Small intestine (tissue), 7 donors: ENCODE data around the gene TNKS1BP1. TPM values are rescaled to one million over a fixed set of nuclear protein-coding genes. Genes with fewer than 3 reads are reported as not detected.
A peak's percentile ranks its signal among the peaks of the same experiment; 100 is the strongest.

Experiments used
- DNase-seq, 2 donors: peaks; one replicate each; pipeline versions ENCODE4 v3.0.0 to v3.0.0-alpha.2; 2013
- FAIRE-seq: peaks from 2 replicates; lab custom pipeline; 2012; peaks lifted over from hg19 to GRCh38; lab: Jason Lieb, UNC
- H3K27ac ChIP-seq, 3 donors: one replicate each; pipeline ENCODE4 v1.5.1; 2013; ENCODE audit warnings: low read length in 2 of 3, mild to moderate bottlenecking in 2 of 3, control low read depth in 1 of 3, inconsistent platforms in 1 of 3, low read depth in 1 of 3, moderate library complexity in 1 of 3
- H3K27me3 ChIP-seq, 3 donors: one replicate each; pipeline ENCODE4 v1.6.1; 2013; ENCODE audit warnings: low read length in 3 of 3, inconsistent platforms in 1 of 3; ENCODE audit not compliant: control insufficient read depth in 3 of 3, insufficient read depth in 3 of 3
- H3K36me3 ChIP-seq, 3 donors: one replicate each; pipeline ENCODE4 v1.6.1; 2013; ENCODE audit warnings: low read length in 3 of 3, inconsistent platforms in 1 of 3, low read depth in 1 of 3, mild to moderate bottlenecking in 1 of 3, moderate library complexity in 1 of 3; ENCODE audit not compliant: control insufficient read depth in 3 of 3, insufficient read depth in 2 of 3
- H3K4me1 ChIP-seq, 3 donors: one replicate each; pipeline ENCODE4 v1.6.1; 2013; ENCODE audit warnings: low read length in 2 of 3, inconsistent platforms in 1 of 3, low read depth in 1 of 3, mild to moderate bottlenecking in 1 of 3, moderate library complexity in 1 of 3; ENCODE audit not compliant: control insufficient read depth in 3 of 3, insufficient read depth in 2 of 3
- H3K4me3 ChIP-seq, 3 donors: one replicate each; pipeline ENCODE4 v1.5.1; 2013; ENCODE audit warnings: low read length in 3 of 3, control low read depth in 1 of 3, inconsistent platforms in 1 of 3, low read depth in 1 of 3, mild to moderate bottlenecking in 1 of 3, moderate library complexity in 1 of 3
- H3K9me3 ChIP-seq, 2 donors: one replicate each; pipeline ENCODE4 v1.6.1; 2013; ENCODE audit warnings: low read depth in 1 of 2, low read length in 1 of 2; ENCODE audit not compliant: control insufficient read depth in 2 of 2, insufficient read depth in 1 of 2
- WGBS, 3 donors: extraction: QIAGEN DNeasy Blood & Tissue Kit; methylation state at CpG; one replicate each; pipeline ENCODE4 v1.1.7; 2013; 5-methylcytosine and 5-hydroxymethylcytosine counted together
- polyA plus RNA-seq, 4 donors: library from polyadenylated mRNA; stranded (reverse) in 3 of 4; unstranded in 1 of 4; fragments of 200-250 nt in 3 of 4; fragments of 120-200 nt in 1 of 4; gene quantifications; one replicate each; pipeline versions ENCODE4 v1.2.1 to v1.2.3, GENCODE V29; 2013
- donor health status: healthy with polysubstance abuse.
- donor health status: control.
- donor health status: control.
- donor health status: Bipolar disorder and iron deficiency.
- donor health status: healthy.

Gene TNKS1BP1
- polyA plus RNA-seq, 4 donors: 72.1 to 178 (median 98.6) TPM

- WGBS, 3 donors: 8 to 27% (median 21%) methylated on average over 13 of the region's 13 CpGs
- FAIRE-seq: no peak
- H3K4me1 ChIP-seq: peaks cover 6 to 52% (median 14%) of the 10 kb centered on the region in 3 donors
Measured at GRCh38 chr11:57322256-57323166, 2.2 kb downstream of the TNKS1BP1 start.

GRCh38 chr11:57321388-57322255 is 3.1 kb downstream of the TNKS1BP1 start:
- Histone ChIP-seq H3K4me3 (peak overlapping the region in 2 of 3 donors; percentile 24 to 25), H3K36me3 (peaks cover 4 to 47% (median 5%) of the 10 kb centered on the region in 3 donors), H3K9me3 (no peaks in the 10 kb centered on the region), H3K4me1 (peaks cover 6 to 50% (median 13%) of the 10 kb centered on the region in 3 donors), H3K27ac (peak overlapping the region; percentile 47 to 89 (median 87)), H3K27me3 (no peaks in the 10 kb centered on the region)
- FAIRE-seq: no peak
- DNase-seq: peak in 1 of 2 donors; percentile 41
- 29 to 50% (median 42%) methylated on average over 6 of the region's 6 CpGs for WGBS, 3 donors

More at GRCh38 chr11:57322256-57323166, 2.2 kb downstream of the TNKS1BP1 start:
- no peaks in the 10 kb centered on the region for H3K27me3 ChIP-seq
- H3K36me3 ChIP-seq: peaks cover 5 to 45% (median 7%) of the 10 kb centered on the region in 3 donors
- no peaks in the 10 kb centered on the region for H3K9me3 ChIP-seq
- peak; percentile 73 to 82 for DNase-seq
- H3K4me3 ChIP-seq: peak overlapping the region in 2 of 3 donors; percentile 2 to 24
- H3K27ac ChIP-seq: peak overlapping the region; percentile 64 to 89 (median 87)

GRCh38 chr11:57320719-57321387 is 3.9 kb downstream of the TNKS1BP1 start:
- peaks cover 4 to 46% (median 5%) of the 10 kb centered on the region in 3 donors for H3K36me3 ChIP-seq
- peak; percentile 50 to 52 for DNase-seq
- no peak overlapping the region for H3K4me3 ChIP-seq
- H3K27me3 ChIP-seq: no peaks in the 10 kb centered on the region
- H3K9me3 ChIP-seq: no peaks in the 10 kb centered on the region
- H3K27ac ChIP-seq: peak overlapping the region in 2 of 3 donors; percentile 87 to 89
- FAIRE-seq: no peak
- H3K4me1 ChIP-seq: peaks cover 3 to 42% (median 5%) of the 10 kb centered on the region in 3 donors
- WGBS, 3 donors: 70 to 84% (median 78%) methylated on average over 2 of the region's 2 CpGs

GRCh38 chr11:57320067-57320718 is 4.6 kb downstream of the TNKS1BP1 start:
- no peaks in the 10 kb centered on the region for H3K27me3 ChIP-seq
- no peak overlapping the region for H3K27ac ChIP-seq
- no peaks in the 10 kb centered on the region for H3K9me3 ChIP-seq
- no peak overlapping the region for H3K4me3 ChIP-seq
- WGBS, 3 donors: 86 to 87% (median 86%) methylated on average over 21 to 22 of the region's 22 CpGs
- FAIRE-seq: no peak
- DNase-seq: no peak
- H3K4me1 ChIP-seq: peaks cover 3 to 36% (median 4%) of the 10 kb centered on the region in 3 donors
- peaks cover 4 to 51% (median 5%) of the 10 kb centered on the region in 3 donors for H3K36me3 ChIP-seq

- no peak overlapping the region for H3K4me3 ChIP-seq
Measured at GRCh38 chr11:57318178-57318577, 6.6 kb downstream of the TNKS1BP1 start.

GRCh38 chr11:57316017-57316416 is 8.7 kb downstream of the TNKS1BP1 start:
- Histone ChIP-seq H3K4me1 (peaks cover 4 to 38% (median 15%) of the 10 kb centered on the region in 3 donors), H3K27ac (peak overlapping the region in 2 of 3 donors; percentile 22 to 25), H3K36me3 (peaks cover 5 to 81% (median 8%) of the 10 kb centered on the region in 3 donors), H3K27me3 (no peaks in the 10 kb centered on the region), H3K4me3 (no peak overlapping the region), H3K9me3 (no peaks in the 10 kb centered on the region)
- no peak for FAIRE-seq
- DNase-seq: no peak
- WGBS, 3 donors: 76 to 81% (median 78%) methylated on average over 3 of the region's 3 CpGs

More at GRCh38 chr11:57318178-57318577, 6.6 kb downstream of the TNKS1BP1 start:
- FAIRE-seq: no peak
- Histone ChIP-seq H3K36me3 (peaks cover 5 to 70% (median 8%) of the 10 kb centered on the region in 3 donors), H3K27me3 (no peaks in the 10 kb centered on the region), H3K4me1 (peaks cover 4 to 40% (median 12%) of the 10 kb centered on the region in 3 donors), H3K27ac (peak overlapping the region in 1 of 3 donors; percentile 64), H3K9me3 (no peaks in the 10 kb centered on the region)
- WGBS, 3 donors: 37 to 63% (median 51%) methylated on average over 2 of the region's 2 CpGs
- DNase-seq: peak in 1 of 2 donors; percentile 35

GRCh38 chr11:57315491-57315890 is 9.3 kb downstream of the TNKS1BP1 start:
- H3K27me3 ChIP-seq: no peaks in the 10 kb centered on the region
- no peak overlapping the region for H3K4me3 ChIP-seq
- H3K36me3 ChIP-seq: peaks cover 5 to 83% (median 8%) of the 10 kb centered on the region in 3 donors
- H3K27ac ChIP-seq: no peak overlapping the region
- FAIRE-seq: no peak
- WGBS, 3 donors: 31 to 60% (median 45%) methylated on average over 8 of the region's 8 CpGs
- H3K9me3 ChIP-seq: no peaks in the 10 kb centered on the region
- H3K4me1 ChIP-seq: peaks cover 7 to 44% (median 15%) of the 10 kb centered on the region in 3 donors
- no peak for DNase-seq
